Measurements from ENCODE around the gene NFIX. TPM values are rescaled to one million over a fixed set of nuclear protein-coding genes. Genes with fewer than 3 reads are reported as not detected.

The NFIX gene
- total and polyA plus RNA-seq, 2 experiments from 2014 or later = 0.06 to 0.14 TPM

DNA sequence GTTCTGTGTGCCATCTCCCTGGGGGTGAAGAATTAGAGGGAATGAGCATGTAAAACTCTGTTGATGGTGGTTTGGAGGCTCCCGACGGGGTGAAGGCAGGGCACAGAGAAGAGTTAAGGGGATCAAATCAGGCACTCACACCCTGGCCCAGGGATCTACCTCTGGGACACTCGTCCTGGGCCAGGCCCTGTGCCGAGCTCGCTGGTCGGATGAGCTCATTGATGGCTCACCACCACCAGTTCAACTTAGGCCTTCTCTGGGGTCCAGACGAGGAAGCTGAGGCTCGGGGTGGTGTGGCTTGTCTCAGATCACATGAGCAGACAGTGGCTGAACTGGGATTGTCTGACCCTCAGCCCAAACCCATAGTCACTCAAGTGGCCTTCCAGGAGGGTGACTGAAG lies 124.4 kb downstream of the NFIX start:
- Histone ChIP-seq H3K4me1 (ENCODE audit: insufficient read depth) (peaks cover 37% of the 10 kb centered on the region), H3K4me3 (peak overlapping the region; percentile 96), H3K79me2 (replicated peaks; ENCODE audit: insufficient read depth) (peaks cover 84% of the 10 kb centered on the region), H3K27ac (ENCODE audit: low read depth) (peak overlapping the region; percentile 74), H3K36me3 (ENCODE audit: insufficient read depth) (peaks cover 3% of the 10 kb centered on the region; the same call in 1 of the 2 replicates), H2AFZ (no peak overlapping the region), H3K9me2 (ENCODE audit: insufficient read depth) (no peaks in the 10 kb centered on the region), H4K20me1 (replicated peaks; ENCODE audit: insufficient read depth) (peaks cover 54% of the 10 kb centered on the region), H3K27me3 (ENCODE audit: insufficient read depth) (no peaks in the 10 kb centered on the region), H3K4me2 (peak overlapping the region; percentile 94), H3F3A (replicated peaks; ENCODE audit: low read depth) (peaks cover 6% of the 10 kb centered on the region)
- ATAC-seq (no peak), DNase-seq (ENCODE audit: low spot score) (no peak)
- no peak for TF ChIP-seq NANOG (IDR thresholded peaks at IDR 0.05; ENCODE audit: borderline replicate concordance)
- no peak for TF ChIP-seq CREB1 (CRISPR knock-in tag; IDR thresholded peaks at IDR 0.05; ENCODE audit: low read depth)
- TF ChIP-seq, protein P1, sequence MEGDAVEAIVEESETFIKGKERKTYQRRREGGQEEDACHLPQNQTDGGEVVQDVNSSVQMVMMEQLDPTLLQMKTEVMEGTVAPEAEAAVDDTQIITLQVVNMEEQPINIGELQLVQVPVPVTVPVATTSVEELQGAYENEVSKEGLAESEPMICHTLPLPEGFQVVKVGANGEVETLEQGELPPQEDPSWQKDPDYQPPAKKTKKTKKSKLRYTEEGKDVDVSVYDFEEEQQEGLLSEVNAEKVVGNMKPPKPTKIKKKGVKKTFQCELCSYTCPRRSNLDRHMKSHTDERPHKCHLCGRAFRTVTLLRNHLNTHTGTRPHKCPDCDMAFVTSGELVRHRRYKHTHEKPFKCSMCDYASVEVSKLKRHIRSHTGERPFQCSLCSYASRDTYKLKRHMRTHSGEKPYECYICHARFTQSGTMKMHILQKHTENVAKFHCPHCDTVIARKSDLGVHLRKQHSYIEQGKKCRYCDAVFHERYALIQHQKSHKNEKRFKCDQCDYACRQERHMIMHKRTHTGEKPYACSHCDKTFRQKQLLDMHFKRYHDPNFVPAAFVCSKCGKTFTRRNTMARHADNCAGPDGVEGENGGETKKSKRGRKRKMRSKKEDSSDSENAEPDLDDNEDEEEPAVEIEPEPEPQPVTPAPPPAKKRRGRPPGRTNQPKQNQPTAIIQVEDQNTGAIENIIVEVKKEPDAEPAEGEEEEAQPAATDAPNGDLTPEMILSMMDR (conservative IDR thresholded peaks at IDR 0.05; ENCODE audit: low read depth in 2 of 2) = no peak
- TF ChIP-seq JUNB (IDR thresholded peaks at IDR 0.05; ENCODE audit: unreplicated experiment) = no peak
- no peak for TF ChIP-seq ZNF331 (CRISPR knock-in tag; IDR thresholded peaks at IDR 0.05; ENCODE audit: low read depth)
- TF ChIP-seq, protein P2, sequence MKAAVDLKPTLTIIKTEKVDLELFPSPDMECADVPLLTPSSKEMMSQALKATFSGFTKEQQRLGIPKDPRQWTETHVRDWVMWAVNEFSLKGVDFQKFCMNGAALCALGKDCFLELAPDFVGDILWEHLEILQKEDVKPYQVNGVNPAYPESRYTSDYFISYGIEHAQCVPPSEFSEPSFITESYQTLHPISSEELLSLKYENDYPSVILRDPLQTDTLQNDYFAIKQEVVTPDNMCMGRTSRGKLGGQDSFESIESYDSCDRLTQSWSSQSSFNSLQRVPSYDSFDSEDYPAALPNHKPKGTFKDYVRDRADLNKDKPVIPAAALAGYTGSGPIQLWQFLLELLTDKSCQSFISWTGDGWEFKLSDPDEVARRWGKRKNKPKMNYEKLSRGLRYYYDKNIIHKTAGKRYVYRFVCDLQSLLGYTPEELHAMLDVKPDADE (IDR thresholded peaks at IDR 0.05) = no peak
- no peak for TF ChIP-seq EZH2phosphoT487 (IDR thresholded peaks at IDR 0.05; ENCODE audit: unreplicated experiment)
- no peak for TF ChIP-seq EZH2 (IDR thresholded peaks at IDR 0.05; ENCODE audit: low read depth, unreplicated experiment)
- TF ChIP-seq, protein P3, sequence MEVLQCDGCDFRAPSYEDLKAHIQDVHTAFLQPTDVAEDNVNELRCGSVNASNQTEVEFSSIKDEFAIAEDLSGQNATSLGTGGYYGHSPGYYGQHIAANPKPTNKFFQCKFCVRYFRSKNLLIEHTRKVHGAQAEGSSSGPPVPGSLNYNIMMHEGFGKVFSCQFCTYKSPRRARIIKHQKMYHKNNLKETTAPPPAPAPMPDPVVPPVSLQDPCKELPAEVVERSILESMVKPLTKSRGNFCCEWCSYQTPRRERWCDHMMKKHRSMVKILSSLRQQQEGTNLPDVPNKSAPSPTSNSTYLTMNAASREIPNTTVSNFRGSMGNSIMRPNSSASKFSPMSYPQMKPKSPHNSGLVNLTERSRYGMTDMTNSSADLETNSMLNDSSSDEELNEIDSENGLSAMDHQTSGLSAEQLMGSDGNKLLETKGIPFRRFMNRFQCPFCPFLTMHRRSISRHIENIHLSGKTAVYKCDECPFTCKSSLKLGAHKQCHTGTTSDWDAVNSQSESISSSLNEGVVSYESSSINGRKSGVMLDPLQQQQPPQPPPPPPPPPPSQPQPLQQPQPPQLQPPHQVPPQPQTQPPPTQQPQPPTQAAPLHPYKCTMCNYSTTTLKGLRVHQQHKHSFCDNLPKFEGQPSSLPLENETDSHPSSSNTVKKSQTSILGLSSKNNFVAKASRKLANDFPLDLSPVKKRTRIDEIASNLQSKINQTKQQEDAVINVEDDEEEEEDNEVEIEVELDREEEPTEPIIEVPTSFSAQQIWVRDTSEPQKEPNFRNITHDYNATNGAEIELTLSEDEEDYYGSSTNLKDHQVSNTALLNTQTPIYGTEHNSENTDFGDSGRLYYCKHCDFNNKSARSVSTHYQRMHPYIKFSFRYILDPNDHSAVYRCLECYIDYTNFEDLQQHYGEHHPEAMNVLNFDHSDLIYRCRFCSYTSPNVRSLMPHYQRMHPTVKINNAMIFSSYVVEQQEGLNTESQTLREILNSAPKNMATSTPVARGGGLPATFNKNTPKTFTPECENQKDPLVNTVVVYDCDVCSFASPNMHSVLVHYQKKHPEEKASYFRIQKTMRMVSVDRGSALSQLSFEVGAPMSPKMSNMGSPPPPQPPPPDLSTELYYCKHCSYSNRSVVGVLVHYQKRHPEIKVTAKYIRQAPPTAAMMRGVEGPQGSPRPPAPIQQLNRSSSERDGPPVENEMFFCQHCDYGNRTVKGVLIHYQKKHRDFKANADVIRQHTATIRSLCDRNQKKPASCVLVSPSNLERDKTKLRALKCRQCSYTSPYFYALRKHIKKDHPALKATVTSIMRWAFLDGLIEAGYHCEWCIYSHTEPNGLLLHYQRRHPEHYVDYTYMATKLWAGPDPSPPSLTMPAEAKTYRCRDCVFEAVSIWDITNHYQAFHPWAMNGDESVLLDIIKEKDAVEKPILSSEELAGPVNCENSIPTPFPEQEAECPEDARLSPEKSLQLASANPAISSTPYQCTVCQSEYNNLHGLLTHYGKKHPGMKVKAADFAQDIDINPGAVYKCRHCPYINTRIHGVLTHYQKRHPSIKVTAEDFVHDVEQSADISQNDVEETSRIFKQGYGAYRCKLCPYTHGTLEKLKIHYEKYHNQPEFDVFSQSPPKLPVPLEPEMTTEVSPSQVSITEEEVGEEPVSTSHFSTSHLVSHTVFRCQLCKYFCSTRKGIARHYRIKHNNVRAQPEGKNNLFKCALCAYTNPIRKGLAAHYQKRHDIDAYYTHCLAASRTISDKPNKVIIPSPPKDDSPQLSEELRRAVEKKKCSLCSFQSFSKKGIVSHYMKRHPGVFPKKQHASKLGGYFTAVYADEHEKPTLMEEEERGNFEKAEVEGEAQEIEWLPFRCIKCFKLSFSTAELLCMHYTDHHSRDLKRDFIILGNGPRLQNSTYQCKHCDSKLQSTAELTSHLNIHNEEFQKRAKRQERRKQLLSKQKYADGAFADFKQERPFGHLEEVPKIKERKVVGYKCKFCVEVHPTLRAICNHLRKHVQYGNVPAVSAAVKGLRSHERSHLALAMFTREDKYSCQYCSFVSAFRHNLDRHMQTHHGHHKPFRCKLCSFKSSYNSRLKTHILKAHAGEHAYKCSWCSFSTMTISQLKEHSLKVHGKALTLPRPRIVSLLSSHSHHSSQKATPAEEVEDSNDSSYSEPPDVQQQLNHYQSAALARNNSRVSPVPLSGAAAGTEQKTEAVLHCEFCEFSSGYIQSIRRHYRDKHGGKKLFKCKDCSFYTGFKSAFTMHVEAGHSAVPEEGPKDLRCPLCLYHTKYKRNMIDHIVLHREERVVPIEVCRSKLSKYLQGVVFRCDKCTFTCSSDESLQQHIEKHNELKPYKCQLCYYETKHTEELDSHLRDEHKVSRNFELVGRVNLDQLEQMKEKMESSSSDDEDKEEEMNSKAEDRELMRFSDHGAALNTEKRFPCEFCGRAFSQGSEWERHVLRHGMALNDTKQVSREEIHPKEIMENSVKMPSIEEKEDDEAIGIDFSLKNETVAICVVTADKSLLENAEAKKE (CRISPR knock-in tag; IDR thresholded peaks at IDR 0.05) = no peak
- TF ChIP-seq, protein P4, sequence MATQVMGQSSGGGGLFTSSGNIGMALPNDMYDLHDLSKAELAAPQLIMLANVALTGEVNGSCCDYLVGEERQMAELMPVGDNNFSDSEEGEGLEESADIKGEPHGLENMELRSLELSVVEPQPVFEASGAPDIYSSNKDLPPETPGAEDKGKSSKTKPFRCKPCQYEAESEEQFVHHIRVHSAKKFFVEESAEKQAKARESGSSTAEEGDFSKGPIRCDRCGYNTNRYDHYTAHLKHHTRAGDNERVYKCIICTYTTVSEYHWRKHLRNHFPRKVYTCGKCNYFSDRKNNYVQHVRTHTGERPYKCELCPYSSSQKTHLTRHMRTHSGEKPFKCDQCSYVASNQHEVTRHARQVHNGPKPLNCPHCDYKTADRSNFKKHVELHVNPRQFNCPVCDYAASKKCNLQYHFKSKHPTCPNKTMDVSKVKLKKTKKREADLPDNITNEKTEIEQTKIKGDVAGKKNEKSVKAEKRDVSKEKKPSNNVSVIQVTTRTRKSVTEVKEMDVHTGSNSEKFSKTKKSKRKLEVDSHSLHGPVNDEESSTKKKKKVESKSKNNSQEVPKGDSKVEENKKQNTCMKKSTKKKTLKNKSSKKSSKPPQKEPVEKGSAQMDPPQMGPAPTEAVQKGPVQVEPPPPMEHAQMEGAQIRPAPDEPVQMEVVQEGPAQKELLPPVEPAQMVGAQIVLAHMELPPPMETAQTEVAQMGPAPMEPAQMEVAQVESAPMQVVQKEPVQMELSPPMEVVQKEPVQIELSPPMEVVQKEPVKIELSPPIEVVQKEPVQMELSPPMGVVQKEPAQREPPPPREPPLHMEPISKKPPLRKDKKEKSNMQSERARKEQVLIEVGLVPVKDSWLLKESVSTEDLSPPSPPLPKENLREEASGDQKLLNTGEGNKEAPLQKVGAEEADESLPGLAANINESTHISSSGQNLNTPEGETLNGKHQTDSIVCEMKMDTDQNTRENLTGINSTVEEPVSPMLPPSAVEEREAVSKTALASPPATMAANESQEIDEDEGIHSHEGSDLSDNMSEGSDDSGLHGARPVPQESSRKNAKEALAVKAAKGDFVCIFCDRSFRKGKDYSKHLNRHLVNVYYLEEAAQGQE (IDR thresholded peaks at IDR 0.05; ENCODE audit: unreplicated experiment) = no peak
- no peak for TF ChIP-seq STAT1 (IDR thresholded peaks at IDR 0.05; ENCODE audit: unreplicated experiment)
- no peak for TF ChIP-seq POLR2AphosphoS5 (IDR thresholded peaks at IDR 0.05; ENCODE audit: low read depth)
- TF ChIP-seq ZNF114 (CRISPR knock-in tag; IDR thresholded peaks at IDR 0.05) = no peak
- peaks cover 43% of the 10 kb centered on the region for H3K36me3 Mint-ChIP-seq (ENCODE audit: low read depth)
- peaks cover 54% of the 10 kb centered on the region for H3K4me1 Mint-ChIP-seq
- peaks cover 35% of the 10 kb centered on the region for H3K27me3 Mint-ChIP-seq (ENCODE audit: insufficient read depth, low read depth, poor library complexity)
- H3K9me3 Mint-ChIP-seq = peaks cover 3% of the 10 kb centered on the region
- peak overlapping the region; percentile 93 for H3K4me3 Mint-ChIP-seq
- peak overlapping the region; percentile 66; the same call in 1 of the 2 replicates for H3K27ac Mint-ChIP-seq

All from GM23338 (cell line).